ENCODE measurements around the gene SPSB3. TPM values are rescaled to one million over a fixed set of nuclear protein-coding genes. Genes with fewer than 3 reads are reported as not detected.

The SPSB3 gene
- total RNA-seq, 1 donor from 2014 or later = 50.0 TPM

GRCh38 chr16:1789643-1790045 is 7.3 kb upstream of the SPSB3 start:
- Mint-ChIP-seq H3K4me1 (peaks cover 2% of the 10 kb centered on the region), H3K36me3 (peaks cover 5% of the 10 kb centered on the region)

DNA sequence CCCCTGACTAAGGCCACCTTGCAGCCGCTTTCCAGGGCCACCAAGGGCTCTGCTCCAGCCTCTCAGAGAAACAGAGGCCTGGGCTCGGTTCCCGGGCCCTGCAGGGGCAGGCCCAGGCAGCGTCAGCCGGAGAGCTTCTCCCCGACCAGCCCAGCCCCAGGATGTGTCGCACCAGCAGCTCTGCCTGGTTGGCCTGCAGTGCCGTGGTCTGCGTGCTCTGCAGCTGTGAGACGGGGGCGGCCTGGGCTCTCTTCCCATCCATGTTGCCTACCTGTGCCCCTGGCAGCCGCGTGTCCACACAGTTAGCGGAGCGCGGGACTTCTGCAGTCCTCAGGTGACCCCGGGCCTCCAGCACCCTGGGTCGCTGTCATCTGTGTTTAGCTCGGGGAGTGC is 6.3 kb upstream of the SPSB3 start:
- Mint-ChIP-seq H3K27ac (no peak overlapping the region), H3K4me3 (no peak overlapping the region), H3K27me3 (ENCODE audit: low read depth) (no peaks in the 10 kb centered on the region), H3K4me1 (peaks cover 5% of the 10 kb centered on the region), H3K36me3 (peaks cover 5% of the 10 kb centered on the region), H3K9me3 (no peaks in the 10 kb centered on the region)
- peak in 1 of 2 experiments; percentile 18 for DNase-seq (ENCODE audit: low spot score in 2 of 2, unreplicated experiment in 2 of 2)
- no peak for TF ChIP-seq CTCF (IDR thresholded peaks at IDR 0.05; ENCODE audit: unreplicated experiment)

More at GRCh38 chr16:1789643-1790045, 7.3 kb upstream of the SPSB3 start:
- DNase-seq (ENCODE audit: low spot score in 2 of 2, unreplicated experiment in 2 of 2) = peak in 1 of 2 experiments; percentile 17
- H3K4me3 Mint-ChIP-seq = no peak overlapping the region
- no peaks in the 10 kb centered on the region for H3K27me3 Mint-ChIP-seq (ENCODE audit: low read depth)
- H3K9me3 Mint-ChIP-seq = no peaks in the 10 kb centered on the region
- no peak for TF ChIP-seq CTCF (IDR thresholded peaks at IDR 0.05; ENCODE audit: unreplicated experiment)
- no peak overlapping the region for H3K27ac Mint-ChIP-seq

DNA sequence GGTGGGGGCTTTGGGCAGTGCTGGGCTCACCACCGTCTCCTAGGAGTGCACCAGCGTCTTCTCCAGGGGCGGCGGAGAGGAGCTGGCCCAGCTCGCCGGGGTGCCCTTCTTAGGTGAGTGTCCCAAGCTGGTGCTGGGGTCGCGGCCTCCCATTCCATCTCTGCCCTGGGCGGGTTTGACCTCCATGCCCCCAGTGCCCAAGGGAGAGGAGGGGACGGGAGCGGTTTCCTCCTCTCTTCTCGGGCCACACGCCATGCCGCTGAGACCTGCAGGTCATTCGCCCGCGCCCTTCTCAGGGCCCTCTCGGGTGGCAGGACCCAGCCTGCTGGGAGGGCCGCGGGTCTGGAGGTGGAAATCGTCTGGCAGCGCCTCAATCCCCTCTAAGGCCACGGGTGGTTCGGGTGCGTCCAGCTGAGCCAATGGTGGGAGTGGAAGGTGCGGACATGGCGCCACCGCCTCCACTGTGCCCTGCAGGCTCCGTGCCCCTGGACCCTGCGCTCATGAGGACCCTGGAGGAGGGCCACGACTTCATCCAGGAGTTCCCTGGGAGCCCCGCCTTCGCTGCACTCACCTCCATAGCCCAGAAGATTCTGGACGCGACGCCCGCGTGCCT is 5.8 kb upstream of the SPSB3 start:
- DNase-seq (ENCODE audit: low spot score in 2 of 2, unreplicated experiment in 2 of 2) = peak in 1 of 2 experiments; percentile 35
- H3K4me3 Mint-ChIP-seq = no peak overlapping the region

GRCh38 chr16:1787322-1788094 is 5.1 kb upstream of the SPSB3 start:
- peak in 1 of 2 experiments; percentile 17 for DNase-seq (ENCODE audit: low spot score in 2 of 2, unreplicated experiment in 2 of 2)
- no peak for TF ChIP-seq CTCF (IDR thresholded peaks at IDR 0.05; ENCODE audit: unreplicated experiment)
- no peak overlapping the region for H3K4me3 Mint-ChIP-seq
- H3K27ac Mint-ChIP-seq = no peak overlapping the region
- no peaks in the 10 kb centered on the region for H3K9me3 Mint-ChIP-seq
- peaks cover 9% of the 10 kb centered on the region for H3K4me1 Mint-ChIP-seq
- H3K36me3 Mint-ChIP-seq = peaks cover 5% of the 10 kb centered on the region
- H3K27me3 Mint-ChIP-seq (ENCODE audit: low read depth) = no peaks in the 10 kb centered on the region

More for the DNA sequence above, 5.8 kb upstream of the SPSB3 start:
- Mint-ChIP-seq H3K27ac (no peak overlapping the region), H3K4me1 (peaks cover 8% of the 10 kb centered on the region), H3K9me3 (no peaks in the 10 kb centered on the region), H3K27me3 (ENCODE audit: low read depth) (no peaks in the 10 kb centered on the region), H3K36me3 (peaks cover 5% of the 10 kb centered on the region)
- no peak for TF ChIP-seq CTCF (IDR thresholded peaks at IDR 0.05; ENCODE audit: unreplicated experiment)

DNA sequence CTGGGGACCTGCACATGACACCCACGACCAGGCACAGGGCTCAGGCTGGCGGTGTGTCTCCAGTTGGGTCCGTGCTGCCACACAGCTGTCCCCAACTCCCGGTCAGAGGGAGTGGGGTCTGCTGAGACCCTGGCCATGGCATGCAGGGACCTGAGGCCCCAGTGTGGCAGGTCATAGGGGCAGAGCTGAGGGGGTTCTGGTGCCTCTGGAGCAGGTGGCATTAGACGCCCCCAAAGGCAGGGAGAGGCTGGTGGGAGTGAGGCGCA is 4.6 kb upstream of the SPSB3 start:
- Mint-ChIP-seq H3K4me1 (peaks cover 9% of the 10 kb centered on the region), H3K27ac (no peak overlapping the region), H3K27me3 (ENCODE audit: low read depth) (no peaks in the 10 kb centered on the region), H3K36me3 (peaks cover 5% of the 10 kb centered on the region), H3K9me3 (no peaks in the 10 kb centered on the region), H3K4me3 (no peak overlapping the region)
- no peak for TF ChIP-seq CTCF (IDR thresholded peaks at IDR 0.05; ENCODE audit: unreplicated experiment)
- no peak for DNase-seq (ENCODE audit: low spot score in 2 of 2, unreplicated experiment in 2 of 2)
